NB4 (cell line): ENCODE results near the gene ZNF420.
A peak's percentile ranks its signal among the peaks of the same experiment; 100 is the strongest.
"Not testable (repeated sequence)": the region's sequence is repeated elsewhere in the genome, so short reads cannot be mapped to it uniquely, and the experiment has no call there.

Experiments used
- DNase-seq: peaks from one replicate; pipeline ENCODE4 v3.0.0; 2010; ENCODE audit warnings: low read depth
- H3K4me3 ChIP-seq: one replicate; pipeline ENCODE4 v1.5.1; 2011; ENCODE audit warnings: mild to moderate bottlenecking, low read depth, low read length, moderate library complexity
- CTCF ChIP-seq: IDR thresholded peaks from one replicate; pipeline ENCODE4 v1.5.1; 2012; ENCODE audit warnings: low read depth, low read length
- MYC ChIP-seq: IDR thresholded peaks from 2 replicates; pipeline ENCODE4 v1.6.1; 2011; ENCODE audit warnings: low read depth, low read length
- POLR2A ChIP-seq: IDR thresholded peaks from 2 replicates; pipeline ENCODE4 v1.6.1; 2011; ENCODE audit warnings: mild to moderate bottlenecking; ENCODE audit not compliant: insufficient read length; ENCODE audit errors: extremely low read depth
- TF ChIP-seq, protein P1 (sequence below): IDR thresholded peaks from 2 replicates; pipeline ENCODE4 v1.6.1; 2011; ENCODE audit warnings: low read depth, low read length

Gene ZNF420

DNA sequence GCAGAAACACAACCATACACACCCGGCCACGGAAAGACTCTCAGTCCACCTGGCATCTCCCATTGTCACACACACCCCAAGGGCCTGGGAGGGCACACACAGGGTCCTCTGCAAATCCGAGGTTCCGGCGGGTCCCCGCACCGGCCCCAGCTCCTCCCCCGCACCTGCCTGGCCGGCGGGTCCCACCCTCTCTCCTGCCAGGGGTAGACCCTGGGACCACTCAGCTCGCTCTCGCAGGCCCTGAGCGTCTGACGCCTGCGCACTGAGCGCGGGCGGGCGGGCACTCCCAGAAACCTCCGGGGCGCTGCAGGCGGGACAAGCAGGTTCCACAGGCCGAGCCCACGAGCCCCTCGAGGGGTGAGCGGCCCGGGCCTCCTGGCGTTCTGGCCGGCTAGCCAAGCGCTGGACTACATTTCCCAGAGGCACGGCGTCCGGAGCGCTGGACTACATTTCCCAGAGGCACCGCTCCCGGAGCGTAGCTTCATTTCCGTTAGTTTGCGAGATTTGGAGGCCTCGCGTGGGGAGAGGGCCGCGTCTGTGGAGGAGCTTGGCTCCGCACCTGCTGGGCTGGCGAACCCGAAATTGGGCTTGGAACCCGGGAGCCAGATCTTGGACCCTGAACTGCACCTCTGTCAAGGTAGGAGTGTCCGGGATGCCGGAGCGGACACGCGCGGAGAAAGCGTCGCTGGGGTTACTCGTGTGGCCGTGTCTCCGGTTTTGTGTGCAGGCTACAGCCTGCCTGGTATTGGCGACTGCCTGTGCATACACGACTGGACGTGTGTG lies at the start of gene ZNF420:
Gene ZNF420, plus strand, starts transcription at position 500 of the 783 bp plus-strand sequence. CDS start 10,686 bp downstream, outside the sequence.
- TF ChIP-seq POLR2A (peak; percentile 39), CTCF (no peak), MYC (peak; percentile 9; the same call in 1 of the 2 replicates)
- TF ChIP-seq, protein P1, sequence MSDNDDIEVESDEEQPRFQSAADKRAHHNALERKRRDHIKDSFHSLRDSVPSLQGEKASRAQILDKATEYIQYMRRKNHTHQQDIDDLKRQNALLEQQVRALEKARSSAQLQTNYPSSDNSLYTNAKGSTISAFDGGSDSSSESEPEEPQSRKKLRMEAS: no peak
- peak; percentile 94 for DNase-seq

DNA sequence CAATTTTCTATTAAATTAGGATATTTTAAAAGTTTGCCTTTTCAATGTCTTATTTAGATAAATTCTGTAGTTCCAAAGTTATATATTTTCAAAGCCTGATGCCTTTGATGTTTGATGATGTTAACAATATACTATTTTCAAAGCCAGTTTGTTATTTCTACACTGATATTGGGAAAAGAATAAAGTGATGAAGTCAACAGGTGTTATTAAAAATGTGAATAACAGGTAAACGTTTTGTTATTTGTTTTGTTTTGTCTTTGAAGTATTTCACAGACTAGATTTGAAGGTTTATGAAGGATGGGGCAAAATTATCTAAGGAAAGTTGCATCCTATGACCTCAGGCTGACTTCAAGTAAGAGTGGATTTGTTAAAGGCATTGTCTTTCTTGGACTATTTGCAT lies 33.1 kb upstream of the ZNF420 start:
- no peak overlapping the region for H3K4me3 ChIP-seq
- TF ChIP-seq, protein P1: no peak
- TF ChIP-seq MYC (no peak), POLR2A (no peak), CTCF (no peak)
- DNase-seq: no peak

More for the DNA sequence above, at the start of gene ZNF420:
- H3K4me3 ChIP-seq: peak within 1 kb of the TSS; percentile 99

DNA sequence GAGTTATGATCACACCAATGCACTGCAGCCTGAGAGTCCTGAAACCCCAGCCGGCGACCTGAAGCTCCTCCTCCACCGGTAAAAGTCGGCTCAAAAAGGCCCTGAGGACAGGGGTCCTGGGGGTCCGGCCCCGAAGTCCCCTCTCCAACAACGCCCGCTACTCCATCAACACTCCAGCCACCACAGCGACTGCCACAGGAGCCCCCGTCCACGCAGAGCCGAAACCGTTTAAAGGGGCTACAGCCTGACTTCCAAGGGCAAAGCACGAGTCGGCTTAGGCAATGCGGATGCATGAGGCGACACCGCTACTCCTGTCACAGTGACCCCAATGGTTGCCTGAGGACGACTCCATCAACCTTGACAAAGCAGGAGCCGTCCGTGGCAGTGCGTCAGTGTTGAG lies 22.9 kb upstream of the ZNF420 start:
- H3K4me3 ChIP-seq: no peak overlapping the region
- TF ChIP-seq MYC (no peak), POLR2A (no peak), CTCF (no peak)
- TF ChIP-seq, protein P1: no peak
- DNase-seq: no peak

DNA sequence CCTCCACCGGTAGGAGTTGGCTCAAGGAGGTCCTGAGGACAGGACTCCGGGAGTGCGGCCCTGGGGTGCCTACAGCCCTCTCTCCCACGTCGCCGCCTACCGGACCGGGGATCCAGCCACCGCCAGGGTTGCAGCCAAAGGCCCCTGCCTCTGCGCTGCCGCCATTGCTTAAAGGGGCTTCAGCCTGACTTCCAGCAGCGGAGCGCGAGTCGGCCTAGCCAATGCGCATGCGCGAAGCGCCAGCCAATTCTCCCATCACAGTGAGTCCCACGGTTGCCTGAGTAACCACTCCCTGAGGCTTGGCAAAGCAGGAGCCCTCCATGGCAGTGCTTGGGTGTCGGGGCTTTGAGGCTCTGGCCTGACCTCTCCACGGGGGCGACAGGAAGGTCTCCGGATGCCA lies 21.5 kb upstream of the ZNF420 start:
- TF ChIP-seq, protein P1: no peak
- TF ChIP-seq CTCF: no peak
- TF ChIP-seq POLR2A: no peak
- no peak for TF ChIP-seq MYC
- no peak for DNase-seq
- no peak overlapping the region for H3K4me3 ChIP-seq

DNA sequence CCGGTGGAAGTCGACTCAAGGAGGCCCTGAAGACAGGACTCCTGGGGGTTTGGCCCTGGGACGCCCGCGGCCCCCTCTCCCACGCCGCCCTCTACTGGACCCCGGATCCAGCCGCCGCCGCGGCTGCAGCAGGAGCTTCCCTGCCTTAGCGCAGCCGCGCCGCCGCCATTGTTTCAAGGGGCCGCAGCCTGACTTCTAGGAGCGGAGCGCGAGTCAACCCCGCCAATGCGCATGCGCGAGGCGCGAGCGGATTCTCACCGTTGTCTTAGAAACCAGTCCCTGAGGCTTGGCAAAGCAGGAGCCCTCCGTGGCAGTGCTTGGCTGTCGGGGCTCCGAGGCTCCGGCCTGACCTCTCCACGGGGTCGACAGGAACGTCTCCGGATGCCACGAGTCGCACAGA lies 19.1 kb upstream of the ZNF420 start:
- no peak for DNase-seq
- TF ChIP-seq MYC (no peak), POLR2A (no peak), CTCF (no peak)
- TF ChIP-seq, protein P1: no peak
- H3K4me3 ChIP-seq: no peak overlapping the region

DNA sequence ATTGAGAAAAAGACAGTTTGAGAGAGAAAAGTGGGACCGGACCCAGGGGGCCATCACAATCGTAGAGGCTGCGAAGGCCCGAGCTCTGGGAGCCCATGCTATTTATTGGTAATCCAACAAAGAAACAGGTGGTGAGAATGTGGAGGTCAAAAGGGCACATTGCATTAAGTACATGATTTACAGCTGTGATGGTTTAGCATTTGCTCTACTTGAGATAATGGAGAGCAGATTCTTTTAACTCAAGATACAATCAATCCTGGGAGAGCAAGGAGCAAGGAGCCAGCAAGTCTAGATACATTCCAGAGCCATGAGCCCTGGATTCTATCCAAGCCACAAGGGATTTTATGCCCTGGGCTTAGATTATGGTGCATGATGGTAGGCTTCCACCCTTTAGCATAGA lies 13.3 kb upstream of the ZNF420 start:
- DNase-seq, H3K4me3 ChIP-seq: not testable (repeated sequence)
